NB4 (cell line): ENCODE data around the gene GIT2.

Source experiments
- DNase-seq: peaks from one replicate; pipeline ENCODE4 v3.0.0; 2010; ENCODE audit warnings: low read depth
- H3K4me3 ChIP-seq: one replicate; pipeline ENCODE4 v1.5.1; 2011; ENCODE audit warnings: mild to moderate bottlenecking, low read depth, low read length, moderate library complexity
- MAX ChIP-seq: IDR thresholded peaks from 2 replicates; pipeline ENCODE4 v1.6.1; 2011; ENCODE audit warnings: low read depth, low read length
- MYC ChIP-seq: IDR thresholded peaks from 2 replicates; pipeline ENCODE4 v1.6.1; 2011; ENCODE audit warnings: low read depth, low read length
- POLR2A ChIP-seq: IDR thresholded peaks from 2 replicates; pipeline ENCODE4 v1.6.1; 2011; ENCODE audit warnings: mild to moderate bottlenecking; ENCODE audit not compliant: insufficient read length; ENCODE audit errors: extremely low read depth
- TF ChIP-seq, protein P1 (sequence below): IDR thresholded peaks from one replicate; pipeline ENCODE4 v1.5.1; 2012; ENCODE audit warnings: low read depth, low read length

Gene GIT2

DNA sequence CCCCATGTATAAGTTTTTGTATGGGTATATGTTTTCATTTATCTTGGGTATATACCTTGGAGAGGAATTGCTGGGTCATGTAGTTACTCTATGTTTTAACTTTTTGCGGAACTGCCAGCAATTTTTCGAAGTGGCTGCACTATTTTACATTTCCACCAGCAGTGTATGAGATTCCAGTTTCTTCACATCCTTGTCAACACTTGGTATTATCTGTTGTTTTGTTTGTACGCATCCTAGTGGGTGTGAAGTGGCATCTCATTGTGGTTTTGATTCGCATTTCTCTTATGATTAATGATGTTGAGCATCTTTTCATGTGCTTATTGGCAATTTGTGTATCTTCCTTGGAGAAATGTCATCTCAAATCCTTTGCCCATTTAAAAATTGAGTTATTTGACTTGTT lies 9.9 kb upstream of the GIT2 start:
- no peak for TF ChIP-seq MAX
- no peak for DNase-seq
- H3K4me3 ChIP-seq = no peak overlapping the region

DNA sequence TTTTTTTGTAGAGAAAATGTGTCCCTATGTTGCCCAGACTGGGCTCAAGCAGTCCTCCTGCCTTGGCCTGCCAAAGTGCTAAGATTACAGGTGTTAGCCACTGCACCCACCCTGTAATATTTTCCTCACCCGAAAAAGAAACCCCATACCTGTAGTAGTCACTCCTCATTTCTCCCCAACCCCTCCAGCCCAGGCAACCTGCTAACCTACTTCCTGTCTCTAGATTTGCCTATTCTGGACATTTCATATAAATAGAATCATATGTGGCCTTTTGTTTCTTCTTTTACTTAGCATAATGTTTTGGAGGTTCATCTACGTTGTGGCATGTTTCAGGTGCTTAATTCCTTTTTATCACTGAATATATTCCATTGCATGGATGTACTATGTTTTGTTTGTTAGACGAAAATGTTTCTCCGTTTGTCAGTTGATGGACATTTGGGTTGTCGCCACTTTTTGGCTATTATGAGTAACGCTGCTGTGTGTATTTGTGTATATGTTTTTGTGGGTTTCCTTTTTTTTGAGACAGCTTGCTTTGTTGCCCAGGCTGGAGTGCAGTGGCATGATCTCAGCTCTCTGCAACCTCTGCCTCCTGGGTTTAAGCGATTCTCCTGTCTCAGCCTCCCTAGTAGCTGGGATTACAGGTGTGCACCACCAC lies 9.3 kb upstream of the GIT2 start:
- TF ChIP-seq POLR2A = no peak
- TF ChIP-seq, protein P1, sequence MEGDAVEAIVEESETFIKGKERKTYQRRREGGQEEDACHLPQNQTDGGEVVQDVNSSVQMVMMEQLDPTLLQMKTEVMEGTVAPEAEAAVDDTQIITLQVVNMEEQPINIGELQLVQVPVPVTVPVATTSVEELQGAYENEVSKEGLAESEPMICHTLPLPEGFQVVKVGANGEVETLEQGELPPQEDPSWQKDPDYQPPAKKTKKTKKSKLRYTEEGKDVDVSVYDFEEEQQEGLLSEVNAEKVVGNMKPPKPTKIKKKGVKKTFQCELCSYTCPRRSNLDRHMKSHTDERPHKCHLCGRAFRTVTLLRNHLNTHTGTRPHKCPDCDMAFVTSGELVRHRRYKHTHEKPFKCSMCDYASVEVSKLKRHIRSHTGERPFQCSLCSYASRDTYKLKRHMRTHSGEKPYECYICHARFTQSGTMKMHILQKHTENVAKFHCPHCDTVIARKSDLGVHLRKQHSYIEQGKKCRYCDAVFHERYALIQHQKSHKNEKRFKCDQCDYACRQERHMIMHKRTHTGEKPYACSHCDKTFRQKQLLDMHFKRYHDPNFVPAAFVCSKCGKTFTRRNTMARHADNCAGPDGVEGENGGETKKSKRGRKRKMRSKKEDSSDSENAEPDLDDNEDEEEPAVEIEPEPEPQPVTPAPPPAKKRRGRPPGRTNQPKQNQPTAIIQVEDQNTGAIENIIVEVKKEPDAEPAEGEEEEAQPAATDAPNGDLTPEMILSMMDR = no peak
- TF ChIP-seq MAX = no peak
- TF ChIP-seq MYC = no peak
- DNase-seq = no peak
- no peak overlapping the region for H3K4me3 ChIP-seq

DNA sequence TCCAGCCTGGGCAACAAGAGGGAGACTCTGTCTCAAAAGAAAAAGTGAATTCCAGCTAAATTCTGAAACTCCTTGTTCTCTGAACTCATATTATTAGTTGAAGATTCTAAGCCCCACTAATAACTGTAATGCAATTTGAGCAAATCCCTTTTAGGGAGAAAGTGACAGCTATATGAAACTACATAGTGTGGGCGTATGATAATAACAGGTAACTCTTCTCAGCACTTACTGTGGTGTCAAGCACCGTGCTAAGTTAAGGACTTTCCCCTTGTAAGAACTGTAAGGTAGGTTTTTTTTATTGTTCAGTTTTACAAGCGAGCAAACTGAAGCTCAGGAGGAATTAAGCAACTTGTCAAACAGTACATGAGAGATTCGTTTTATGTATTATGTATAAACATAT lies 8.4 kb upstream of the GIT2 start:
- no peak overlapping the region for H3K4me3 ChIP-seq
- no peak for TF ChIP-seq MAX
- TF ChIP-seq, protein P1 = no peak
- no peak for TF ChIP-seq POLR2A
- no peak for TF ChIP-seq MYC
- no peak for DNase-seq

DNA sequence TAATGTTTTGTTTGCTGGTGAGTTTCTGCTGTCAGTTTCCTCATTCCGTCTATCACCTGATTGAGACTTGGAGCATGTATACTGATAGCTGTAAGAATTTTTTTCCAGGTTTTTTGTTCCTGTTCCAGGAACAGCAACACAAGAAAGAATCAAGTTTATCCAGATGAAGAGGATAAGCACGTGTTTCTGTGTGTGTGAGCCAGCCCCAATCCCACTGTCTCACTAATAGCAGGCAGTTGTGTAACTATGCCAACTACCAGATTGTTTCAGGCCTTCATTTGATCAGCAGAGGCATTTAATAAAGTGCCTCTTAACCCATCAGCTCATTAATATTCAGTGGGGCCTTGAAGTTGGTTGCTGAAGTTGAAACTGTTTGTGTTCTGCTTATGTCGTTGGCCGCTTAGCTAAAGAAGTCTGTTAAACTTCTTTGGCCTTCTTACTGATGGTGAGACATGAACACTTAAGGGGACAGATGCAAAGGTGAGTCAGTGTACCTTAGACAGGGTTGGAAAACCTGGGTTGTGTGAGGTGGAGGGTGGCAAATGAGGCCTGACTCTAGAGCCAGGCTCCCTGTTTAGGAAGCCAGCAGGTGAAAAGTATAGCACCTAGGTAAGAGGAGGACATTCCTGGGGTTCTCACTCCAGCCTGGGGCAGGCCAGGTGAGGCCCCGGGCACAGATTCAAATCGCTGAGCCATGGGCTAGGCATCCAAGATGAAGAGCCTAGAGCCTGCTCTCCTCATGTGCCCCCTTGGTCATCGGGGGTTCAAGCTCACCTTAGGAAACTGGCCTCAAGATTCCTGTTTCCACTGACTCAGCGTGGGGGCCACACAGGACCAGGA lies 6.7 kb upstream of the GIT2 start:
- no peak for DNase-seq
- no peak for TF ChIP-seq POLR2A
- TF ChIP-seq, protein P1 = no peak
- no peak for TF ChIP-seq MAX
- no peak for TF ChIP-seq MYC
- no peak overlapping the region for H3K4me3 ChIP-seq

DNA sequence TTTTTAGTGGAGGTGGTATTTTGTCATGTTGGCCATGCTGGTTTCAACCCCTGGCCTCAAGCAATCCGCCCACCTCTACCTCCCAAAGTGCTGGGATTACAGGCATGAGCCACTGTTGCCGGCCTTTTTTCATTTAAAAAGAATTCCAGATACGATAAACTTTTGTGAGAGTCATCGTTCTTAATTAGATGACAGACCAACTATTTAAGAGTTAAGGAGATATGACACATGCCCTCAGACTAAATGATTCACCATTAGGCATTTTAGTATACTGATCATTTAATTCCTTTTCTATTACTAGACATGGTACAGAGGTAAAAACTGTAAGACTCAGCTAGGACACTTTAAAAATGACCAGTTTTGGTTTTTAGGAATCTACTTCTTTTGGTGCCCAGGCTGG lies 5.4 kb upstream of the GIT2 start:
- DNase-seq = no peak
- TF ChIP-seq MYC = no peak
- TF ChIP-seq, protein P1 = no peak
- no peak for TF ChIP-seq POLR2A
- TF ChIP-seq MAX = no peak
- H3K4me3 ChIP-seq = no peak overlapping the region

GRCh38 chr12:109999983-110000505 lies 3.9 kb upstream of the GIT2 start:
- H3K4me3 ChIP-seq = peak overlapping the region; percentile 86
- DNase-seq = peak; percentile 53
- TF ChIP-seq, protein P1 = no peak
- TF ChIP-seq MAX (no peak; the same call in 1 of the 2 replicates), MYC (no peak)
